CD4-positive, alpha-beta T cell treated with Interleukin-17A for 4 hours (primary cell): ENCODE measurements around the gene ACP7.

Experiments
- DNase-seq: peaks from one replicate; pipeline ENCODE4 v3.0.0-alpha.2; 2020; ENCODE audit warnings: mixed read lengths

ACP7 gene

DNA sequence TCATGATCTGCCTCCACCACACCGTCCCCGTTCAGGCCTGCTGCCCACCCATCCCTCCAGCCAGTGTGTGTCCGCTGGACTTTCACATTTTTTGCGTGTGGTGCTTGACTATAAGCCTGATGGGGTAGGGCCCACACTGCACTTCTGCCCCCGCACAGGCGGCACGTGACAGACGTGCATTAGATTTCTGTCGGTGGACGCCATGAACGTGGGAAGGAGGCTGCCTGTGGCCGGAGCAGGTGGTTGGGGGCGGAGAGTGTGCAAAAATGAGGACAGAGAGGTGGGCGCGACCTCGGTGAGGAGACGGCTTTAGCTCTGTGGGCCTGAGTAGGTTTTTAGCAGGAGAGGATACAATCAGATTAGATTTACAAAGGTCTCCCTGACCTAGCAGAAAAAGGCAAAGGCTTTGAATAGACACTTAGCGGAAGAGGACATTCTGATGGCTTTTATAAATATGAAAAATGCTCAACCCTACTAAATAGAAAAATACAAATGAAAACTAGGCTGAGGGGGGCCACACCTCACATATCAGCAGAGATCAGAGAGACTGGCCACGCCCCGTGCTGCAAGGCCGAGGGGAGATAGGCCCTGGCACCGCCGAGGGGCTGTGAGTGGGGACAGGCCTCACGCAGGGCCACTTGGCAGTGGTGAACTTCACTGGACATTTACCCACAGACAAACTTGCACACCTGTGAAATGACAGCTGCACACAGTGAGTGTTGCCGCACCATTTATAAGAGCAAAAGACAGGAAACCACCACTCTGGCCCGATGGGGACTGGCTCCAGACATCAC is 66.8 kb downstream of the ACP7 start:
- no peak for DNase-seq

DNA sequence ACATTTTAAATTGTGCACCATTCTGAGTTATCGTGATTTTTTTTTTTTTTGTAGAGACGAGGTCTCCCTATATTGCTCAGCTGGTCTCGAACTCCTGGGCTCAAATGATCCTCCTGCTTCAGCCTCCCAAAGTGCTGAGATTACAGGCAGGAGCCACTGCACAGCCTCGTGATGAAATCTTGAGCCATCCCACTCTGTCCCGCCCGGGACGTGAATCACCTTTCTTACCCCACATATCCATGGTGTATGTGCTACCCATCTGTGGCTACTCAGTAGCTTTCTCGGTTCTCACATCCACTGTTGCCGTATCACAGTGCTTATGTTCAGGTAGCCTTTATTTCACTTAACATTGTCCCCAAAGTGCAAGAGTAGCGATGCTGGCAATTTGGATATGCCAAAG is 67.9 kb downstream of the ACP7 start:
- no peak for DNase-seq

GRCh38 chr19:39154100-39154628 is 70.0 kb downstream of the ACP7 start:
- DNase-seq, result no peak

- DNase-seq, result no peak
These were observed 70.5 kb downstream of the ACP7 start for GRCh38 chr19:39154629-39155100.

DNA sequence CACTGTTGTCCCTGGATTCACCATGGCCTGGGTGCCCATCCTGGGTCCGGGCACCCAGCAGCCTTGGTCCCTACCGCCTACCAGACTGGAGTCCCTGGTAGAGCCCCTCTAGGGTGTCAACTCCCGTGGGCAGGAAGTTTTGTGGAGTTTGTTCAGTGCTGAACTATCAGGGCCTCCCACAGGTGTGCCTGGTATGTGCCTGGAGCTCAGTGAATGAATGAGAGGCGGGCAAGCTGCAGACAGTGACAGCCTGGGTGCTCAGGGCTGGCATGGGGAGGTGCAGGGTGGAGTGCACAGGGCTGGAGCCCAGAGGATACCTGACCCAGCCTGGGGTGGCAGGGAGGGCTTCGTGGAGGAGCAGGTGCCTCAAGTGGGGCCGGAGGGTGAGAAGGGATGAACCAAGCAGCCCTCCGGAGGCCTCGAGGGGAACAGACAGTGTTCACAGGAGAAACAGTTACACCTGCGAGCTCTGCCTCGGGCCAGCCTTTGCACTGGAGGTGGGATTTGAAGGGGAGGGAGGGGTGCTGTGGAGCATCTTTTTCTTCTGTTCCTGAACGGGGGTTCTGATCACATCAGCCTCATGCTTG is 71.0 kb downstream of the ACP7 start:
- no peak for DNase-seq

DNA sequence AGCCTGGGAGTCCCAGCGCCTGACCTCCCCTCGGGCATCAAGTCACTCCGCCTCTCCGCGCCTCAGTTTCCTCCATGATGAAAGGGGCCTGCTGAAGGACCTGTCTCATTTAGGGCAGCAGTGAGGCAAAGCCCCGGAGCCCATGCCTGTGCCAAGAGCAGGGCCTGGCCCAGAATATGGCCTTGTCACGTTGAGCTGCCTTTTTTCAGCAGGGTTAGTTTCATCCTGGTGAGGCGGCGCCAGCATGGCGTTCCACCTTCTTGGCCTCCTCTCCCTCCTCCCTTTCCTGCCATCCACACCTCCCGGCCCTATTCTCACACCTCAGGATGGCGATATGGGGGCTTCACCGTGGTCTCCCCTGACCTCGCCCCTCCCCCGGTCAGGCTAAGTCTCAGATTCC is 71.6 kb downstream of the ACP7 start:
- no peak for DNase-seq

GRCh38 chr19:39156326-39157230 is 72.4 kb downstream of the ACP7 start:
- DNase-seq, result no peak

DNA sequence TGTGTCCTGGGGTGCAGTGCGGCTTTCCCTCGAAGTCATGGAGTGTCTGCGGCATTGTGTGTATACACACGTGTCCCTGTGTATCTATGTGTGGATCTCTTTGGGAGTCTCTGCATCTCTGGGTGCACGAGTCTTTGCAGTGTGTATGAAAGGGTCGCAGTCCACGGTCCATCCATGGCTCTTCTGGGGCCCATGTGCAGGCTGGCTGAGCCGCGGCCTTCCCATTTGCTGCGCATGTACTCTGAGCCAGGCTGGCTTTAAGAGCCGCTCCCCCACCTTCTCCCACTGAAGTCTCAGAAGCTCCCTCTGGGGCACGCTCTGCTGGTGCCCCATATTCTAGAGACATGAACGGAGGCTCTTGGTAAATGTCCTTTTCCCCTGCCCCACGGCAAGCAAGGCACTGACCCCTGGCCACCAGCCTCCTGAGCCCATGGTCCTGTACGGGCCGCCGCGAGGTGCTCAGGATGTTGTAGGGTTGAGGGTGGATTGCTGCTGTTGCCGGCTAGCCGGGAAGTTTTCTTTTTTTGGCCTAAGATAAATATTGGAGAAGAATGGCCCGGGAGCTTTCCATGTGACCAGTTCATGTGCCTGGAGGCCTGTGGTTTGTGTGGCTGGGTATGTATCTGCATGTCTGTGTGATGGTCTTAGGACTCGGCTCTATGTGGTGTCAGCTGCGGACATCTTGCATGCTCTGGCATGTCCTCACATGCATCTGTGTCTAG is 73.3 kb downstream of the ACP7 start:
- no peak for DNase-seq

- DNase-seq, result no peak
These were observed 73.8 kb downstream of the ACP7 start for GRCh38 chr19:39157997-39158389.

- DNase-seq, result no peak
These were observed 74.6 kb downstream of the ACP7 start for GRCh38 chr19:39158646-39159260.

DNA sequence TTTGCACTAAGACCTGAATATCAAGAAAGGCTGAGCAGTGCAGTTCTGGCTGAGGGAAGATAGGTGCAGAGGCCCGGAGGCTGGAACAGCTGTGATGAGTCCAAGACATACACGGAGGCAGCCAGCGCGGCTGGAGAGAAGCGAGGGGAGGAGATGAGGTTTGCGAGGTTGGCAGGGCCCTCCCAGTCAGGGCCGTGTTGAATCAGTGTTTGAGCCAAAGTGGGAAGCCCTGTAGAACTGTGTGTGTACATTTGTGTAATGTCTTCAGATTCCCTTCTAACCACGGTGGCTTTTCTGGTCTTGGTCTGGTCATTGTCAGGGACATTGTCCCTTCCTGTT is 76.3 kb downstream of the ACP7 start:
- no peak for DNase-seq
